Right kidney (tissue), 1 donor: ENCODE data around the gene ZBTB7C.

Experiments used
- DNase-seq: peaks from one replicate; pipeline ENCODE4 v3.0.0-alpha.2; 2016

The ZBTB7C gene

GRCh38 chr18:48020337-48021250 is 388.6 kb downstream of the ZBTB7C start:
- DNase-seq, result no peak

GRCh38 chr18:48019557-48020325 is 389.4 kb downstream of the ZBTB7C start:
- no peak for DNase-seq

- no peak for DNase-seq
Measured at GRCh38 chr18:48018851-48019250, 390.3 kb downstream of the ZBTB7C start.

DNA sequence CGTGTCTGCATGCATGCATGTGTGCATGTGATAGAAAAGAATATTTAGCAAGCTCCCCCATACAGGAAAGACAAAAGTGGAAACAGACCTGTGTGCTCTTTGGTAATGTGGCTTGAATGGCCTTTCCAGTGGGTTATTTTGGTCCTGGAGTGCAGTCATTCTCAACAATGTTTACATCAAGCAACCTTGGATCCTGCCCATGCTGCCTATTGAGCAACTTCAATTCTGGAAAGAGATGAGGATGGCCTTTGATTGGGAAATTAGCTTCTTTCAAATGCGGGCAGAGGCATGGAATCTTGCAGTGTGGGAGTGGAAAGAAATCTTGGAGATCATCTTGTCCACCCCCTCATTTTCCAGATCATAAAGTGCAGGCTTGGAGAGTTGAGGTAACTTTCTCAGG is 391.5 kb downstream of the ZBTB7C start:
- DNase-seq, result no peak

DNA sequence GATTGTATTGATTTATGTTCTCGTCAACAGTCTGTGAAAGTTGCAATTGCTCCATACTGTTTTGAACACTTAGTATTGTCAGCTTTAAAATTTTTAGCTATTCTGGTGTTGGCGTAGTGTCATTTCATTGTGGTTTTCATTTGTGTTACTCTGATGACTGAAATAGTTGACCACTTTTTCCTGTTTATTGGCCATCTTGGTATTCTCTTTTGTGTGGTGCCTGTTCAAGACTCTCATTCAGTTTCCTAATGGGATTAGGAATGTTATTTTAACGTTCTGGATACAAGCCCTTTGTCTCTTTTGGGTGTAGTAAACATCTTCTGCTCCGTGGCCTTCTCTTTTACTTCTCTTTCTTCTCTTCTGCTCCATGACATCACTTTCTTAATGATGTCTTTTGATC is 396.0 kb downstream of the ZBTB7C start:
- no peak for DNase-seq

GRCh38 chr18:48011926-48012465 is 397.2 kb downstream of the ZBTB7C start:
- DNase-seq, result no peak

- no peak for DNase-seq
Measured at GRCh38 chr18:48010264-48010663, 398.9 kb downstream of the ZBTB7C start.

- peak; percentile 21 for DNase-seq
Measured at GRCh38 chr18:48009116-48009745, 400.0 kb downstream of the ZBTB7C start.

GRCh38 chr18:48007955-48008701 is 401.1 kb downstream of the ZBTB7C start:
- DNase-seq, result peak; percentile 87

GRCh38 chr18:48007381-48007780 is 401.8 kb downstream of the ZBTB7C start:
- no peak for DNase-seq

DNA sequence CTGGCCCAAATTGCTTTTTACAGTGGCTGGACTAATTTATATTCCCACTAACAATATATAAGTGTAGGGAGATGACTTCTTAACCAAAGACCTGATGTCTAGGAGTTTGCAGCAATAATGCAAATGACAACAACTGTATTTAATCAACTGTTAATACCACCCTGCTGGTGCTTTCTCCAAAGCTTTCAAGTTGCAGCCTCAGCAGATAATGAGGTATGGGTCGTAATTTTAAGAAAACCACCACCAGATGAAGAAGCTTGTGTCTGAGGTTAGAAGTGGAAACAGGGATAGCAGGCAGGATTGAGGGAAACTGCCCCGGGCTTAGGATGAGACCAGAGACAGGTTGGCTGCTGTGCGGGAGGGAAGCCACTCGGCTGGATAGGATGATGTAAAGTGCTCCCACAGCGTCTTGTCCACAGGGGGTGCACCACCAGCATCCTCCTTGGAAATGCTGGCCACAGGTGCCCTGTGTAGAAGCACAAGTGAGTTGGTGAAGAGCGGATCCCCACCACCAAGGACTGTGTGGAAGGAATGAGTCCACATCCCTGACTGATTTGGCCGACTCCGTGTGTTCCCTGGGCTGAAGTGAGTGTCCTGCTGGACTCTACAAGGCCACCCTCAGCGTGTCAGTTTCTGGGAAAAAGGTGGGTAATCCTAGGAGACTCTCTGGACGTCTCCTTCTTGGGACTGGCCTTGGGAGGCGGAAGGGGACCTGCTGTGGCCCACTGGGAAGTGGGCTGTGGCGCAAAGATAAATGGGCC is 402.6 kb downstream of the ZBTB7C start:
- no peak for DNase-seq

- no peak for DNase-seq
Measured at GRCh38 chr18:48004577-48004976, 404.6 kb downstream of the ZBTB7C start.

DNA sequence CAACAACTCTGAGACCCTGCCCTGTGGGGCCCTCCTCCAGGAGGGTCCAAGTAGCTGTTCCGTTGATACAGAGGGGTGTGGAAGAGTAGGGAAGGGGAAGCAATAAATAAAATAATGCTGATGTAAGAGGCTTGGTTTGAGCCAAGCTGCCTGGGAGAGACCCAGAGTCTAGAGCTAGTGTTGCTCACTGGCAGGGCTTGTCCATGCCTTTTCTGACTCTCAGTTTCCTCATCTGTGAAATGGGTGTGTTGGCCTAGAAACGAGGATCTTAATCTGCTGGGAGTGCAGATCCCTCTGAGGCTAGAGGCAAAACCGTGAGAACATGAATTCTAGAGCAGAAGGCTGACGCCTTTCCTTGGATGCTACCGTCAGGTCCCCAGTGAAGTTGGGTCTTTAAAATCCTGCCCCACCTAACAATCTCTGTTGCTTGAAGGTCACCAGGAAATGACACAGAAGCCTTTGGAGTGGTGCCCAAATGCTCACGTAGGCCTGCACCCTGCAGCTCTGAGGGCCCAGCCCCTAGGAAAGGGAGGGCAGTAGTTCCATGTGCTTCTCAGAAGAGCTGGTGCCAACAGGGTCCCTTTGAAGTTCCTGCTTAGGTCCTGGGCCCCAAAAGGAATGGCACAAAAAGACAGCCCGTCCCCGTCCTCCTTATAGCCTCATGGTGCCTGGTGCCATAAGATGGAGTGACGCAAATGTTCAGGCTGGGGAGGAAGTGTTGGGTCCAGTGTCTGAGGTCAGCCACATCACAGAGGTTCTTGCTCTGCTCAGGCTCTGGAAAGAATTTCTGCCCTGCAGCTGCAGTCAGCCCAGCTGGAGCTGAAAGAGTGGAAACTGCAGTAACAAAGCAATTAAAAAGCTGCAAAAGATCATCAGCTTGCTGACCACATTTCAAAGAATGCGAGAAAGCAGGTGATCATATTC is 405.5 kb downstream of the ZBTB7C start:
- peak; percentile 38 for DNase-seq

DNA sequence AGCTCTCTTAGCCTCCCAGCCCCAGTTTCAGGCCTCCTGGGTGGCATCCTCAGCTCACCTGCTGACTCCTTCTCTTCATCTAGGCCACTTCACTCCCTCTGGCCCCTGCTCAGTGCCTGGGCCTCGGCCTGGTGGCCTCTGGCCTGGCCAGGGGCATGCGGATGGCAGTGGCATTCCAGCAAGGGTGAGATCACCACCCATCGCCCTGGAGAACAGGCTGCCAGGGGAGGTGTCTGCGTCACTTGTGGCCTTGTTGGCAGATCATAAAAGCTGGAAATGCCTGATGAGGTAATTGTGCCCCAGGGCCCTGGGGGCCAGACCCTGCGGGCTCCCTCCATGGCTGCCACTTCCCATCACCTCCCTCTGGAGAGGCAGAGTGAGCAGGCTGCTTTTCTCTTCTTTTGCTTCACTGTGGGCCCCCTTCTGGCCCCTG is 406.2 kb downstream of the ZBTB7C start:
- DNase-seq, result no peak

- DNase-seq, result no peak
Measured at GRCh38 chr18:48000701-48001100, 408.5 kb downstream of the ZBTB7C start.

DNA sequence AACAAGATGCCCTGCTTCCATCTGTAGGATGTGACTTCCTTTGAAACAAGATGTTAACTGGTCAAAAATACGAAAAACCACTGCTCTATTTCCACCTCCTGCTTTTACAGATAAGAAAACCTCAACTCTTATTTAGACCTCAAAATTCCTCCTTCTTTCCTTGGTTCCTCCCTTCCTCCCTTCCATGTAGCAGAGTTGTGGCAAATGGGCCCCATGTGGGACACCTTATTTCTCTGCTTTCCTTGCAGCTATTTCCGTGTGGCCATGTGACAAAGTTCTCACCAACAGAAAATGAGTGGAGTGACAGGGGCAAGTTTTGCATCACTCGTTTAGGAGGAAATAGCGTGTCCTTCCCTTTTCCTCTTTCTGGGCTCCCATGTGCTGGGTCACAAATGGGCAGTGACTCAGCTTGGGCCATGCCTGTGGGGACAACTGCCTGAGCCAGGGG is 409.4 kb downstream of the ZBTB7C start:
- DNase-seq, result no peak

- no peak for DNase-seq
Measured at GRCh38 chr18:47997338-47997780, 411.8 kb downstream of the ZBTB7C start.

GRCh38 chr18:47996091-47996541 is 413.1 kb downstream of the ZBTB7C start:
- DNase-seq, result no peak

DNA sequence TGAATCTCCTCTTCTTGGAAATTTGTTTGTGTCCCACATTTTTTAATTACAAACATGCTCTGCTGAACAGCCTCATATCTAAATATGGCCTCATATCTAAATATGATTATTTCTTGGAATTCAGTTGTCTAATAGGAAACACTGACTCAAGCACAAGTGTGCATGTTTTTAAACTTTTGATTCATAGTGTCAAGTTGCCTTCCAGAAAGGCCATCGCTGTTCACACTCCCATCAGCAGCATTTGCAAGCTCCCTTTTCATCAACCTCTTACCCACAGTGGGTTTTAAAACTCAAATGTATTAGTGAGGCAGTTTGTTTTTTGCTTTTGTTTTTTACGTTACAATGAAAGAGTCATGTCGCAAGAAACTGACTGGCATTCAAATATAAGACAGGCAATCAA is 413.5 kb downstream of the ZBTB7C start:
- DNase-seq, result no peak

GRCh38 chr18:47993409-47993808 is 415.8 kb downstream of the ZBTB7C start:
- no peak for DNase-seq
